HL-60/S4 (cell line): Measurements from ENCODE around the gene TEX53.

Experiments used
- in situ Hi-C: fragments of 300-500 bp; cut with MboI; formaldehyde crosslinking; loops from 2 replicates; pipeline ENCODE4 v1.14.3; 2022; ENCODE audit warnings: low sequenced_read_pairs

Gene TEX53

DNA sequence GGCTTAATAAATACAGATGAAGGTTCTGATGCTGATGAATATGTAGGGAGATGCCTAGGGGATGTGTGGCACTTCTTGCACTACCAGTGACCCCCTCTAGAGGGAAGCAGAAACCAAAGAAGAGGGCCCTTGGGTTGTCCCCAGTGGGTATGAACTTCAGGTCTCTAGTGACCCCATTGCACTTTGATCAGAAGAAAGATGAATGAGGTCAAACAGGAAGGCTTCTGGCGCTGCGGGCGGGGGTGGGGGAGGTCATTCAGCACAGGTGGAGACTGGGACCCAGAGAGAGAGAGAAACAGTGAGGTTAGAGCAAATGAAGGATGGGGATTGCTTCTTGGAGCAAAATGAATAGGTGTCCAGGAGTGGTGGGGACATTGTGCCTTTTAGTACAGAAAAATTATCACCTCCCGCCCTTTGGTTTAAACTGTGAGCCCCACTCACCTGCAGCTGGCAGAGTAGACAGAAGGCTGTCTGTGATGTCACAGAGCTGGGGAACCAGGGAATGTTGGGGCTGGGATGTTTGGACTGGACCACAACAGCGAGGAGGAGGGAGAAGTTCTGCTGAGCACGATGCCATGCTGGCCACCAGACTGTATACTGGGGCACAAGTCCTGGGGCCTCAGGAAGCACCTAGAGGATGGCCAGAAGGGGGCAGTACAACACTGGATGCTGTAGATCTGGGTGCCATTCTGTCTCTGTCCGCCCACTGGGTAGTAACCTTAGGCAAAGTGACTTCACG, 24.2 kb upstream of the TEX53 start, which contains the start of gene TEX48:
Gene TEX48, minus strand, starts transcription at position 599 of the 739 bp plus-strand sequence. CDS start 10,469 bp downstream, outside the sequence.
- in situ Hi-C loops, result loop anchor here (10.0 to 25.0 kb wide), 2 partner anchors 333 to 831 kb away; no protein-coding TSS in a partner anchor

DNA sequence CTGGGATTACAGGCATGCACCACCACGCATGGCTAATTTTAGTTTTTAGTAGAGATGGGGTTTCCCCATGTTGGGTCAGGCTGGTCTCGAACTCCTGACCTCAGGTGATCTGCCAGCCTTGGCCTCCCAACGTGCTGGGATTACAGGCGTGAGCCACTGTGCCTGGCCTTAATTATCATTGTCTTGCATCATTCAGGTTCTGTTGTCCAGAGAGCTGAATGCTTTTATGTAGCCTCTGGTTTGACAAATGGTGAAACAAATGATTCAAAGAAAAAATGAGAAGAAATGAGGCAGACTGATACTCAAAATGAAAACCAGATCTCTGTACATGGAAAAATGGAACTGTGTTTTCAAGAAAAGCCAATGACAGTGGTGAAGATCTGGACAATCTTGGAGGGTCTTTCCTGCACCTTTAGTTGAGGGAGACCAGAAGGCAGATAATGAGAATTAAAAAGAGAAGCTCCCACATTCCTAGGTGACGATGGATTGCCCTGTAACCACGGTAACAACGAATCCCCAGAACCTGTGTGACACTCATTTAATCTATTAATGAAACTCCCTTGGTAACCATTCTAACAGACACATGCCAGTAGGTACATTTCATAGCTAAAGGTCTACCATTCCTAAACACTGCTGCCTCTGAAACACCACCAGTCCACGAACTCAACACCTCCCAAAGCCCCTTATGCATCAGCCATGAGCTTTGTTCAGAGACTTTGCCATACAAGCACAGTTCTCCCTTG, 22.8 kb upstream of the TEX53 start:
- in situ Hi-C loops, result loop anchor here (10.0 to 25.0 kb wide), 2 partner anchors 334 to 832 kb away; no protein-coding TSS in a partner anchor

DNA sequence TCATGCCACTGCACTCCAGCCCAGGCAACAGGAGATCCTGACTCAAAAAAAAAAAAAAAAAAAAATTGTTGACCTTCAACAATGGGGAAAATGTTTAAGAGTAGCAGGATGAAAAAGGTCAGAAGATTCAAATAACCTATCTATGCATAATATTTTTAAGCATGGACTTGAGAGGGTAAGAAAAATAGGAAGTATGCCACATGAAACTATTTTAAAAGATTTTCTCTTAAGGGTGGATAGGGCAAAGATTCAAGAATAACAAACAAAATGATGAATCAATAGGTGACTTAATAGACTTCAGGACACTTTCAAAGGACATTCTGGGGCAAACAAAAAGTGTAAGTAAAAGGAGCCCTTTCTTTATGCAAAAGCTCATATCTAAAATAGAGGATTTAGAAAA, 21.2 kb upstream of the TEX53 start:
- in situ Hi-C loops, result loop anchor here (25.0 kb wide), 1 partner anchor 834 kb away; no protein-coding TSS in a partner anchor

DNA sequence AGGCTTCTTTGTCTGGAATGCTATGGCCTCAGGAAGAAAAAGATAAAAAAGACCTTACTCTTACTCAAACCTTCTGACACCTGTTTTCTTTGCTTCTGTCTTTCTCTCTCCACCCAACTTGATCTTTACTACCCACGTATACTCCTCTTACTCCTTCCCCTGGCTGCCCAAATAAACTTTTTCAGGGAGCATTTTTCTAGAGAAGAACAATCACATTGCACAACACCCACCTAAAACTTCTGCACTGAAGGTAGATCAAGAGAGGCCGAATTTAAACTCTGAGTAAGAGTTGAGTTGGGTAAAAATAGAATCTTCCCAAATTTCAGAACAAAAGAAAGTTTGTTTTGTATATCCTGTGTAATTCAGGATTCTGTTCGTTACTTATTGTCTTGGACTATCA, 20.5 kb upstream of the TEX53 start:
- in situ Hi-C loops, result loop anchor here (25.0 kb wide), 1 partner anchor 834 kb away; no protein-coding TSS in a partner anchor

DNA sequence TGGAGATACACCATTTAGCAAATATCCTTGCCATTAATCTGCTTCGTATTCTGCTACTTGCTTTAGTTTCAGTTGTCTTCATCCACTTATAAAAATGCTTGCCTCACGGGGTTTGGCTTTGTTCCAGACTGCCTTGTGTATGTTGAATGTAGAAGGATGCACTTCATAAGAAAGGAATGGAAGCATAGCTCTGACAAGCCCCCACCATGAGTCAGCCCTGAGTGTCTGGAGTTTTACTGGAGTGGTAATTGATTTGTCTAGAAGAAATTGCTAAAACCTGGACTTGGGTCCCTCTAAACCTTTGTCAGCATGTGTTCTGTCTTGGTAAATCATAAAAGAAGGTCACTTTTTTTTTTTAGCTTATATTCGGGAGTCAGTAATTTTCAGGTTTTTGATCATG, 19.8 kb upstream of the TEX53 start:
- in situ Hi-C loops, result loop anchor here (25.0 kb wide), 1 partner anchor 835 kb away; no protein-coding TSS in a partner anchor

DNA sequence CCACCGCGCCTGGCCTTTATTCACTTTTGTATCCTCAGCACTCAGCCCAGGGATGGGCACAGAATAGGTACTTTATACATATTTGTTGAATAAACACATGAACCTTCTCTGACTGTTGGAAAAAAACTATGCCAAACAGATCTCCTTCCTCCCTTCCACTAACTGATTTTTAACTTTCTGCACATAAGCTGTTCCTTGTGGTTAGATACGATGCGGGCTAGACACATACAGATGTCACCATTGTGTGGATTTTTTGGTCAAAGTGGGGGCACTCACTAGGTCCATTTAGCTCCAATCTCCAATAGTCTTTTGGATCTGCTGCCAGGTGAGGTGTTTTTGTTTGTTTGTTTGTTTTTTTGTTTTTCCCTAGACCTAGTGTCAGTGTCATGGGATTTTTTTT, 19.3 kb upstream of the TEX53 start:
- in situ Hi-C loops, result loop anchor here (25.0 kb wide), 1 partner anchor 835 kb away; no protein-coding TSS in a partner anchor

DNA sequence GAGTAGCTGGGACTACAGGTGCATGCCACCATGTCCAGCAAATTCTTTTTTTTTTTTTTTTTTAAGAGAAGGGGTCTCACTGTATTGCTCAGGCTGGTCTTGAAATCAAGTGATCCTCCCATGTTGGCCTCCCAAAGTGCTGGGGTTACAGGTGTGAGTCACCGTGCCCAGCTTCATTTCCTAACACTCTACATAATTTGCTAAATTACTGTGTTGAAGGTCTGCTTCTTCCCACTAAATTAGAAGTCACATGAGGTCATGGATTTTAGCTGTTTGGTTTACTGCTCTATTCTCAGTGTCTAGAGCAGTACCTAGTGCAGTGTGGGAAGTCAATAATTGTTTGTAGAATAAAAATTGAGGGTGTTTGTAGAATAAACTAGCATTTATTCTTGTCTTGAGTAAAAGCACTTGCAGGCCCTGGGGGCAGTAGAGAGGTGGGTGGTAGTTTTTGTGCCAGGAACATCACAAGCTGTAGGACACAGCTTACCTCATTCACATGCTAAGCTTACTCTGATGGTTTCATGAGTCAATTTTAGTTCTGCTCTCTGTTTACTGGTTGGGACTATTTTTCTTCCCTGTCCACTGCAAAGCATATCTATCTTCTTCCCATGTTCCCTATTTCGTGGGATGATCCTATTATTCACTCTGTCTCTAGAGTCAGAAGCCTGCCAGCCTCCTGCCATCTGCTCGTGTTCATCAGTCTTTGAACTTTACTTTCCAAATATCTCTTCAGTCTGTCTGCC, 17.4 kb upstream of the TEX53 start:
- in situ Hi-C loops, result loop anchor here (25.0 kb wide), 1 partner anchor 837 kb away; no protein-coding TSS in a partner anchor

DNA sequence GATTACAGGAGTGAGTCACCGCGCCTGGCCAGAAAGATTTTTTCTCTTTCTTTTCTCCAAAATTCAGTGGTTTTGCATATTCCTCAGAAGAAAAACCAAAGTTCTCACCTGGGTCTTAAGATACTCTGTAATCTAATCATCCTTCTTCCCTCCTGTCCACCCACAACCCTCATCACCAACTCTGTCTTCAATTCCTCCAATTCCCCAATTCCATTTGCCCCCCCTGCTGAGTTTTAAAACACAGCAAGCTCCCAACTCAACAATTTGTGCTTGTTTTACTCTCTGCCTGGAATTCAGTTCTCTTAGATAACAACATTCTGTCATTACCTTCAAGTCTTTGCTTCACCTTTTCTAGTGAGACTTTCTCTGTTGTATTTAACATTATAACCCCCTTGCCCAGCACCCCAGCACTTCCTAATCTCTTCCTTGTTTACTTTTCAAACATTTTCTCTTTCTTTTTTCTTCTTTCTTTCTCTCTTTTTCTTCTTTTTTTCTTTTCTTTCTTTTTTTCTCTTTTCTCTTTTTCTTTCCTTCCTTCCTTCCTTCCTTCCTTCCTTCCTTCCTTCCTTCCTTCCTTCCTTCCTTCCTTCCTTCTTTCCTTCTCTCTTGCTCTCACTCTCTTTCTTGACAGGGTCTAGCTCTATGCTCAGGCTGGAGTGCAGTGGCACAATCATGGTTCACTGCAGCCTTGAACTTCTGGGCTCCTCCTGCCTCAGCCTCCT, 16.6 kb upstream of the TEX53 start:
- in situ Hi-C loops, result no loop called here

DNA sequence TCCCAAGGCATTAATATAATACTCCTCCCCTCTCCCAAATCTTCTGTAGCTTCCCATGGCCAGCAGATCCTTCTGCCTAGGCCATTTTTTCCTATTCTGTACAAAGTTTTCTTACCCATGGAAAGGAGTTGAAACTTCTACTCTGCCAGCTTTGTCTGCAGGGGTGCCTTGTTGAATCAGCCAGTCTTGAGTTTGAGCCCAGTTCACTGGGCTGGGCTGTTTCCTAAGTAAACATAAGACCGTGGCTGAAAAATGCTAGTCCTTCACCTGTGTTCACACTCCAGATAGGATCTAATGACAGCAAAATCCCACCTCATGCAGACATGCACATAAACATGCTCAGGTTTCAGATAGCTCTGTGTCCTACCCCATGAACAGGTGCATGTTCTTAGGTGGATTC, 14.0 kb upstream of the TEX53 start:
- in situ Hi-C loops, result no loop called here

DNA sequence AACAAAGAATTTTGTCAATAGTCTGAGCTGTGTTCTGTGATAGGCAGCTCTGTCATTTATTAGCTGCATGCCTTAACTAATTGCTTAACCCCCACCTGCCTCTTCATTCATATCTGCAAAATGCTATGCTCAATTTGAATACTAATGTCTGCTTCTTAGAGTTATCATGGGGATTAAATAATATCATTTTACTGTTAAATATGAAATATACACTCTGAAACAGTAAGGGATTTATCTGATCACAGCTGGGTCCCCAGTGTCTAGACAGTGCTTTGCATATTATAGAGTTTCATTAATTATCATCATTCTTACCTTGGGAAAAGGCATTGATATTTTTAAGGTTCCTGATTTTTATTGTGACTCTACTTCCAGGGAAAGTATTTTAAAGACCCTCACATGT, 12.4 kb upstream of the TEX53 start:
- in situ Hi-C loops, result no loop called here

DNA sequence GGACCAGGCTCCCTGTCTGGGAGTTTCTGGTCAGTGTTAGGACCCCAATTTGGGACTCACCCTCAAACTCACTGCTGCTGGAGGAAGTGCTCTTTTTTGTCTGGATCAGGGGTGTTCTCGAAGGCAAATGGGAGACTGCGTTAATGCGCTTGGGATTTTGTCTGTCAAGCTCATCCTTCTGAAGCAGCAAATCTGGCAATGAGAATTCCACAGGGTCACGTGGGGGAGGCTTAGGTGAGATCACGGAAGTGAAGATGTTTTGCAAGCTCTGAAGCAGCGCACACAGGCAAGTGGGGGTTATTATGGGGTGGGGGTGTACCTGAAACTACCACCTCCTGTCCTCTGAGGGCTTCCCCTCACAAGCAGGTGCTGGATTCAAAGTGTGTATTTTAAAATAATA, 10.5 kb upstream of the TEX53 start:
- in situ Hi-C loops, result no loop called here

DNA sequence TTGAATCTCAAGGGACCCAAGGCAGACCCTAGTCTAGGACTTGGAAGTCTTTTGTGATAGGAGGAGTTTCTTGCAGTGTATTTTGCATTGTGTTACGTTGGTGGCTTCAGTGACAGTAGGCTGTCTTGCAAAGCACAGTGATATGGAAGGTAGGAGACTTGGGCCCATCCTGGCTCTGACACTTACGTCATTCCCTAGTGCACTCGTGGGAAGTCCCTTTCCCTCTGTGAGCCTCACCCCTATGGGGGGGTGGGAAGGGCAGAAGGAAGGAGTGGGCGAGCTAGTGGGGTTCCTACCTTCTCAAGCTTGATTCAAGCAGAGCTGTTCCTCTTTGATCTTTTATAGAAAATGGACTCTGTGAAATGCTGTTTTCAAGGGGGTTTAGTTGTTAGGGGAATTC, 9.2 kb upstream of the TEX53 start:
- in situ Hi-C loops, result no loop called here

DNA sequence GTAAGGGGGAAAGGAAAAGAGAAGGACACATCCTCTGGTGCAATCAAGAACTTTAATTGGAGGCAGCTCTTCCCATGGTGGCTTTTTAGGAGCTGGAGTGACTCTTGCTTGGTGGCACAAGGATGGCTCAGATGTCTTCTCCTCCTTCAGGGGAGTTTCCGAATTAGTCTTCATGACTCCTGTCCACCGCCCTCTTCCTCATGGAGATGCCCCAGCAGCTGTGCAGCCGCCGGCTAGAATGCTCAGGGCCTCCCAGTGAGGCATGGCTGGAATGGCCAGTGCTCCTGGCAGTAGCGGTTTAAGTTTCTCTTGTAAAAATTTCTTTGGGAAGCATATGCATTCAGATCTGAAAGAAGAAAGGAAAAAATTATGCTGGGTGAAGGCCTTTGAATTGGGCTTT, 8.8 kb upstream of the TEX53 start:
- in situ Hi-C loops, result no loop called here

DNA sequence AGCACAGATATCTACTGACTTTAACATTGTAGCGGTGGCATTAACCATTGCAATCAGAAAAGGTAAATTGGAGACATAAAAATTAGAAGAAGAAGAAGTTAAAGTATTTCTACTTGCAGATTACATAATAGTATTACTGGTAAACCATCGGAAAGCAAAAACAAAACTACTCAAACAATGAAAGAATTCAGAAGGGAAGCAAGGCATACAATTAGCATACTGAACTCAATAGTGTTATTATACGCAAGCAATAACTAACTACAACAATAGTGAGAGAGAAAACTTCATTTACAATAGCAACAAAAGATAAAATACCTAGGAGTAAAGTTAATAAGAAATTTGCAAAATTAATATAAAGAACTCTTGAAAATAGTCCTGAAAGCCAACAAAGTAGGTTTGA, 6.6 kb upstream of the TEX53 start:
- in situ Hi-C loops, result no loop called here

DNA sequence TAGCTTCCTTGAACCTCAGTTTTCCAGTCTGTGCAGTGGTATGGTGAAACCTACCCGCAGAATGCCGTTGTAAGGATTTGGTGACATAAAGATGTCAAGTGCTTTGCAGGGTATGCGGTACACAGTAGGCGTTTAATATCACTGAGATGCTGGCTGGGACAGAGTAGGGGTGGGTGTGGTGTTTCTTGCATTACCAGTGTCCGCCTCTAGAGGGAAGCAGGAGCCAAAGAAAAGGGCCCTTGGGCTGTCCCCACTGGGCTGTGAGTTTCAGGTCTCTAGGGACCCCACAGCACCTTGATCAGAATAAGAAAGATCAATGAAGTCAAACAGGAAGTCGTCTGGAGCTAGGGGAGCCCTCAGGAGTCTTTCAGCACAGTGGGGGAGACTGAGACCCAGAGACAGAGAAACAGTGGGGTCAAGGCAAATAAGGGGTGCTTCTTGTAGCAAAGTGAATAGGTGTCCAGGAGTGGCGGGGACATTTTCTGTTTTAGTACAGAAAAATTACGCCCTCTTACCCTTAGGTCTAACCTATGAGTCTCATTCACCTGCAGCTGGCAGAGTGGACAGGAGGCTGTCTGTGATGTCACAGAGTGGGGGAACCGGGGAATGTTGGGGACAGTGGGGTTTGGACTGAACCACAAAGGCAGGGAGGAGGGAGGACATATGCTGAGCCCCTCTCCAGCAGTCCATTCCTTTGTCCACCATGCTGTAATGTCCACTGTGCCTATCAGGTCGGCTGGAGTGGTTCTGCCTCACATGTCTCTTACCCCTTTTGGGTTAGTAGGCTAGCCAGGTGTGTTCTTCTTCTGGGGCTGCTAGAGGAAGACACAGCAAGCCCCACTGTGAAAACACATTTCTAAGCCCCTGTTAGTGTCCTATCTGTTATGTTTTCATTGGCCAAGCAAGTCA, 4.7 kb upstream of the TEX53 start:
- in situ Hi-C loops, result no loop called here

DNA sequence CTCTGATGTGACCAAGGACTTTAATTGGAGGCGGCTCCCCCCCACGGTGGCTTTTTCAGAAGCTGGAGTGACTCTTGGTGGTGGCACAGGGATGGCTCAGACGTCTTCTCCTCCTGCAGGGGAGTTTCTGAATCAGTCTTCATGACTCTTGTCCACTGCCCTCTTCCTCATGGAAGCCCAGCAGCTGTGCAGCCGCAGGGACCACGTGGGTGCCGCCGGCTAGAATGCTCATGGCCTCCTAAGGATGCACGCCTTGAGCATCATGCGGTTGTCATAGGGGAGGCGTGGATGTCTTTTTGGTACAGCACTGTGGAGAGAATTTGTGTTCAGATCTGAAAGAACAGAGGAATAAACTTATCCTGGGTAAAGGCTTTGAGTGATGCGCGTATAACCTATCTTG, 1.3 kb downstream of the TEX53 start:
- in situ Hi-C loops, result loop anchor here (10.0 kb wide), 1 partner anchor 252 kb away; no protein-coding TSS in a partner anchor

DNA sequence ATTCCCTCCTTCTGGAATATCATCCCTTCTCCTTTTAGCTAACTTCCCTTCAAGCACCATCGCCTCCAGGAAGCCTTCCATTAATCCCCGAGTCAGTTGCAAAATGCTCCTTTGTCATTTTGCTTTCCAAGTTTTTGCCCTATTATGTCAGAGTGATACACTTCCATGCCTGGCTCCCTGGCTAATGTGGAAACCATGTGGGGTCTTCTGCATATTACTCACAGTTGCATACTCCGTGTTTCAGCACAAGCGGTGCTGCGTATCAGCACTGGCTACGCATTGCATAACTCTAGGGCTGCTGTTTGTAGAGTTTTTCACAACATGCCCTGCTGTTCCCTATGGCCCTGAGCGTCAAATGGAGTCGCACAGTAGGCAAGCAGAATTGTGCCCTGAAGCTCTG, 1.9 kb downstream of the TEX53 start:
- in situ Hi-C loops, result loop anchor here (10.0 kb wide), 1 partner anchor 251 kb away; no protein-coding TSS in a partner anchor

DNA sequence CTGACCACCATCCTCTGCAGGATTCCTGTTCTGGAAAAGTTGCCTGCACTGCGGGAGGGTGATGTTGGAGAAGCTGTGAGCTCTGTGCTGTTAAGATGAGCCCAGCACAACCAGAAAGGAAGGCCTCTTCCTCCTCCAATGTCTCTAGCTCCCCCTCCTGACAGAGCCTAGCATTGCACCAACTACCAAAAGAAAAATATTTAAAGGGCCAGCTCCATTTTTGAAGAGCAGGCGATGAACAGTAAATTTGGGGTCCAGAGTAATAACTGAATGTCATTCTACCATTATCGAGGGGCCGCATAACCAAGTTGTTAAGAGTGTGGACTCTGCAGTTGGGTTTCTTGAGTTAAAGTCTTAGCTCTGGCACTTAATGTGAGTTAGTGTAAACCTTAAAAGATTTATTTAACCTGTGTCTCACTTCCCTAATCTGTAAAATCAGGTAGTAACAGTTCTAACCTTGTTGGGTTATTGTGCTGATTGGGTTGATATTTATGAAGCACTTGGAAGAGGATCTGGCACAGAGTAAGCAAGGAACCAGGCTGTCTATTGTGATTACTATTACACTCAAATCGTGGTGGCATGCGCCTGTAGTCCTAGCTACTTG, 3.9 kb downstream of the TEX53 start:
- in situ Hi-C loops, result loop anchor here (10.0 kb wide), 1 partner anchor 249 kb away; no protein-coding TSS in a partner anchor
